Measurements from ENCODE around the gene PDZD4. TPM values are rescaled to one million over a fixed set of nuclear protein-coding genes. Genes with fewer than 3 reads are reported as not detected.
A peak's percentile ranks its signal among the peaks of the same experiment; 100 is the strongest.

Gene PDZD4
- total and polyA plus RNA-seq, 10 of the 15 experiments (the other 5 are each of a cell fraction or from before 2014, with no cell fraction given) = 0.01 to 0.15 (median 0.04) TPM; not detected in 6

GRCh38 chrX:153794018-153794896 is 36.1 kb downstream of the PDZD4 start, which contains the start of the genes IDH3G and SSR4 (continued):
- TF ChIP-seq SUZ12 (IDR thresholded peaks at IDR 0.05; ENCODE audit: unreplicated experiment) (no peak), POU2F2 (IDR thresholded peaks at IDR 0.05; ENCODE audit: borderline replicate concordance, low read depth, low read length) (no peak; the same call in 2 of the 3 replicates), ZNF217 (IDR thresholded peaks at IDR 0.05) (no peak), CHD1 (IDR thresholded peaks at IDR 0.05; ENCODE audit: low read depth, low read length) (no peak), MTA3 (IDR thresholded peaks at IDR 0.05; ENCODE audit: borderline replicate concordance, low read length) (no peak), BRCA1 (IDR thresholded peaks at IDR 0.05; ENCODE audit: low read depth, low read length) (peak; percentile 83), HSF1 (IDR thresholded peaks at IDR 0.05; ENCODE audit: low read depth, low read length) (no peak), CBX5 (IDR thresholded peaks at IDR 0.05; ENCODE audit: low read depth) (no peak), GATAD2B (conservative IDR thresholded peaks at IDR 0.05; ENCODE audit: low read depth) (no peak), ZNF274 (IDR thresholded peaks at IDR 0.05; ENCODE audit: insufficient read depth, insufficient read length) (no peak), MAX (IDR thresholded peaks at IDR 0.05; ENCODE audit: low read depth, low read length) (peak; percentile 76), ZZZ3 (IDR thresholded peaks at IDR 0.05; ENCODE audit: control insufficient read depth, insufficient read length, low read depth) (no peak), NFYA (IDR thresholded peaks at IDR 0.05; ENCODE audit: borderline replicate concordance, low read depth, low read length) (no peak), BCLAF1 (IDR thresholded peaks at IDR 0.05) (no peak), HCFC1 (IDR thresholded peaks at IDR 0.05; ENCODE audit: low read length) (peak; percentile 37), LARP7 (IDR thresholded peaks at IDR 0.05) (no peak; the same call in 1 of the 2 replicates), TAF1 (IDR thresholded peaks at IDR 0.05; ENCODE audit: borderline replicate concordance, low read depth, low read length) (peak; percentile 79), TCF3 (IDR thresholded peaks at IDR 0.05; ENCODE audit: borderline replicate concordance, insufficient read depth, low read depth, low read length) (peak; percentile 69; the same call in 1 of the 2 replicates), PAX8 (IDR thresholded peaks at IDR 0.05) (no peak)
- TF ChIP-seq, protein P1, sequence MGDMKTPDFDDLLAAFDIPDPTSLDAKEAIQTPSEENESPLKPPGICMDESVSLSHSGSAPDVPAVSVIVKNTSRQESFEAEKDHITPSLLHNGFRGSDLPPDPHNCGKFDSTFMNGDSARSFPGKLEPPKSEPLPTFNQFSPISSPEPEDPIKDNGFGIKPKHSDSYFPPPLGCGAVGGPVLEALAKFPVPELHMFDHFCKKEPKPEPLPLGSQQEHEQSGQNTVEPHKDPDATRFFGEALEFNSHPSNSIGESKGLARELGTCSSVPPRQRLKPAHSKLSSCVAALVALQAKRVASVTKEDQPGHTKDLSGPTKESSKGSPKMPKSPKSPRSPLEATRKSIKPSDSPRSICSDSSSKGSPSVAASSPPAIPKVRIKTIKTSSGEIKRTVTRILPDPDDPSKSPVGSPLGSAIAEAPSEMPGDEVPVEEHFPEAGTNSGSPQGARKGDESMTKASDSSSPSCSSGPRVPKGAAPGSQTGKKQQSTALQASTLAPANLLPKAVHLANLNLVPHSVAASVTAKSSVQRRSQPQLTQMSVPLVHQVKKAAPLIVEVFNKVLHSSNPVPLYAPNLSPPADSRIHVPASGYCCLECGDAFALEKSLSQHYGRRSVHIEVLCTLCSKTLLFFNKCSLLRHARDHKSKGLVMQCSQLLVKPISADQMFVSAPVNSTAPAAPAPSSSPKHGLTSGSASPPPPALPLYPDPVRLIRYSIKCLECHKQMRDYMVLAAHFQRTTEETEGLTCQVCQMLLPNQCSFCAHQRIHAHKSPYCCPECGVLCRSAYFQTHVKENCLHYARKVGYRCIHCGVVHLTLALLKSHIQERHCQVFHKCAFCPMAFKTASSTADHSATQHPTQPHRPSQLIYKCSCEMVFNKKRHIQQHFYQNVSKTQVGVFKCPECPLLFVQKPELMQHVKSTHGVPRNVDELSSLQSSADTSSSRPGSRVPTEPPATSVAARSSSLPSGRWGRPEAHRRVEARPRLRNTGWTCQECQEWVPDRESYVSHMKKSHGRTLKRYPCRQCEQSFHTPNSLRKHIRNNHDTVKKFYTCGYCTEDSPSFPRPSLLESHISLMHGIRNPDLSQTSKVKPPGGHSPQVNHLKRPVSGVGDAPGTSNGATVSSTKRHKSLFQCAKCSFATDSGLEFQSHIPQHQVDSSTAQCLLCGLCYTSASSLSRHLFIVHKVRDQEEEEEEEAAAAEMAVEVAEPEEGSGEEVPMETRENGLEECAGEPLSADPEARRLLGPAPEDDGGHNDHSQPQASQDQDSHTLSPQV (IDR thresholded peaks at IDR 0.05) = no peak
- TF ChIP-seq, protein P2, sequence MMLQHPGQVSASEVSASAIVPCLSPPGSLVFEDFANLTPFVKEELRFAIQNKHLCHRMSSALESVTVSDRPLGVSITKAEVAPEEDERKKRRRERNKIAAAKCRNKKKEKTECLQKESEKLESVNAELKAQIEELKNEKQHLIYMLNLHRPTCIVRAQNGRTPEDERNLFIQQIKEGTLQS (IDR thresholded peaks at IDR 0.05; ENCODE audit: borderline replicate concordance, extremely low read depth, low read depth, low read length) = no peak

Data from GM12878 (cell line).